ENCODE data around the gene TRIP11.

TRIP11 gene

DNA sequence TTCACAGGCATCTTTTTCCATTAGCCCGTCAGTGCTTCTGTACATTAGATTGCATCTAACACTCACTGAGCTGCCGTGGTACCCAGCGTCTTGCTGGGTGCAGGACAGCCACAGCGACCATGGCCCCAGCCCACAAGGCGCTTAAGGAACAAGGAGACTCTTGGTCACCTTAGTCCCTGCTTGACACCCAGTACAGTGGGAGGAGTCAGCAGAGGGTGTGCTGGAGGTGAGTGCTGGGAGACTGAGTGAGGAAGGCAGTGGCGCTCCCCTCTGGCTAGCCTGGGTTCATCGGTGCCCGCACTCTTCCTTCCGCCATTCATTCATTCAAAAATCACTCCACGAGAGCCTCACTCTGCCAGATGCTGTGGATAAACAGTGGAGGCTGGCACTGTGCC is 114.1 kb downstream of the TRIP11 start:
- no peak for DNase-seq (ENCODE audit: low read depth)
- TF ChIP-seq, protein P1, sequence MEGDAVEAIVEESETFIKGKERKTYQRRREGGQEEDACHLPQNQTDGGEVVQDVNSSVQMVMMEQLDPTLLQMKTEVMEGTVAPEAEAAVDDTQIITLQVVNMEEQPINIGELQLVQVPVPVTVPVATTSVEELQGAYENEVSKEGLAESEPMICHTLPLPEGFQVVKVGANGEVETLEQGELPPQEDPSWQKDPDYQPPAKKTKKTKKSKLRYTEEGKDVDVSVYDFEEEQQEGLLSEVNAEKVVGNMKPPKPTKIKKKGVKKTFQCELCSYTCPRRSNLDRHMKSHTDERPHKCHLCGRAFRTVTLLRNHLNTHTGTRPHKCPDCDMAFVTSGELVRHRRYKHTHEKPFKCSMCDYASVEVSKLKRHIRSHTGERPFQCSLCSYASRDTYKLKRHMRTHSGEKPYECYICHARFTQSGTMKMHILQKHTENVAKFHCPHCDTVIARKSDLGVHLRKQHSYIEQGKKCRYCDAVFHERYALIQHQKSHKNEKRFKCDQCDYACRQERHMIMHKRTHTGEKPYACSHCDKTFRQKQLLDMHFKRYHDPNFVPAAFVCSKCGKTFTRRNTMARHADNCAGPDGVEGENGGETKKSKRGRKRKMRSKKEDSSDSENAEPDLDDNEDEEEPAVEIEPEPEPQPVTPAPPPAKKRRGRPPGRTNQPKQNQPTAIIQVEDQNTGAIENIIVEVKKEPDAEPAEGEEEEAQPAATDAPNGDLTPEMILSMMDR (IDR thresholded peaks at IDR 0.05; ENCODE audit: insufficient read depth, low read depth, low read length, missing control alignments) = no peak

DNA sequence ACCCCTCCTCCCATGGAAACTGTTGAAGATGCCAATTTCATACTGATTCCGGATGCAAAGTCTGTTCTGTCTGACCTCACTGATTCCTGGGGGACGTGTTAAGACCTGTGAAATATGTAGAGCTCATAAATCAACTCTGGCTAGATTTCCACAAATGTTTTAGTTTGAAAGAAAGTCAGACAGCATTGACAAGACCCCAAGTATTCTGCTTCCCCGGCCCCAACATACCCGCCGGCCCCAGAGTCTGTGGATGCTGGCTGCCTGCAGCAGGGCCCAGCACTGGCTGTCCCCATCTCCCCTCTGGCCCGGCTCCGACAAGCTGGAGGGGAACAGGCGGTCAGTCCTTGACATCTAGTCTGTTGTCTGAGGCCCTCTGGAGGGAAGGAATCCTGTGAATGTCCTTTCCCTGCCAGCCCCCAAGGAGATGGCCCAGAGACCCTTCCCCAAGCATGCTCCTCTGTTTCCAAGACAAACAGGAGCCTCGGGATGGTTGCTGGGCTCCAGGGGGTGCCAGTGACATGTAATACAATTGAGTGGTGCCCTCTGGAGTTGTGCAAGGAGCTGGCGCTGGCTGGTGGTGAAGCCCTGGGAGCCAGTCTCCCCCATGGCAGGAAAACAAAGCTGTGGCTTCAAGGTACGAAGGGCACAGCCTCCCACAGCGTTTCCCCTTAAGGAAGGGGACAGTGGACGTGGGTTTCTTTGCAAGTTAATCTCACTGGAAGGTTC is 114.7 kb downstream of the TRIP11 start:
- no peak for DNase-seq (ENCODE audit: low read depth)
- H3K4me3 ChIP-seq (ENCODE audit: low read depth, low read length) = no peak overlapping the region
- TF ChIP-seq, protein P1 (IDR thresholded peaks at IDR 0.05; ENCODE audit: insufficient read depth, low read depth, low read length, missing control alignments) = no peak

More for the DNA sequence above, 114.1 kb downstream of the TRIP11 start:
- H3K4me3 ChIP-seq (ENCODE audit: low read depth, low read length) = no peak overlapping the region

DNA sequence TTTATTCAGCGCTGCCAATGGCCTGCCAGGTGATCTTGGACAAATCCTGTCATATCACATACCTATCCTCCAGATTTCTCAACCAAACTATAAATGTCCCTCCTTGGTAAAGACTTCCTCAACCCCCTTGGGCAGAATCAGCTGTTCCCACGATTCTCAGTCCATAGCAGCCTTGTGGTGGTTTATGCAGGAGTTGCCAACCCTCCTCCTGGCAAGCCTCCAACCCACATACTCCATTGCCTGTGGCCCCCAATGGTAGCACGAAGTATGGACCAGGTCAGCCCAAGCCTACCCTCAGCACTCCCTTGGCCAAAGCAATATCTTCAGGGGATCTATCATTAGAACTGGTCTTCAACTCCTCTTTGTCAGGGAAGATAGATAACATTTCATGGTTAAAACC is 119.3 kb downstream of the TRIP11 start:
- no peak for DNase-seq (ENCODE audit: low read depth)
- no peak overlapping the region for H3K4me3 ChIP-seq (ENCODE audit: low read depth, low read length)
- TF ChIP-seq, protein P1 (IDR thresholded peaks at IDR 0.05; ENCODE audit: insufficient read depth, low read depth, low read length, missing control alignments) = no peak

DNA sequence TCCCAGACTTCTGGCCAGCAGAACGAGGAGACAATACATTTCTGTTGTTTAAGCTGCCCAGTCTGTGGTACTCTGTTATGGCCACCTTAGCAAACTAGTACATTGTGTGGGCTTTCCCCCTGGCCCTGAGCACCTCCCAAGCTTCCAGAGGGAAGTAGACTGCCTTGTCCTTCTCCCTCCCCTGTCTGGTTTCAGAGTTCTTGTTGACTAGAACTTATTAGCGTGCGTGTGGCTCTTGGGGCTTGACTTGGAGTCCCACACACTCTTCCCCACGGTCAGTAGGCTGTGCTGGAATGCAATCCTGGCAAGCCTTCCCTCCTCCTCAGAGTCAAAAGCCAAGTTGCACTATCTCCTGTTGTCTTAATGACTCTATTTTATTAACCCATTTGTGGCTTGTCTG is 120.0 kb downstream of the TRIP11 start:
- DNase-seq (ENCODE audit: low read depth) = no peak
- TF ChIP-seq, protein P1 (IDR thresholded peaks at IDR 0.05; ENCODE audit: insufficient read depth, low read depth, low read length, missing control alignments) = no peak
- no peak overlapping the region for H3K4me3 ChIP-seq (ENCODE audit: low read depth, low read length)

DNA sequence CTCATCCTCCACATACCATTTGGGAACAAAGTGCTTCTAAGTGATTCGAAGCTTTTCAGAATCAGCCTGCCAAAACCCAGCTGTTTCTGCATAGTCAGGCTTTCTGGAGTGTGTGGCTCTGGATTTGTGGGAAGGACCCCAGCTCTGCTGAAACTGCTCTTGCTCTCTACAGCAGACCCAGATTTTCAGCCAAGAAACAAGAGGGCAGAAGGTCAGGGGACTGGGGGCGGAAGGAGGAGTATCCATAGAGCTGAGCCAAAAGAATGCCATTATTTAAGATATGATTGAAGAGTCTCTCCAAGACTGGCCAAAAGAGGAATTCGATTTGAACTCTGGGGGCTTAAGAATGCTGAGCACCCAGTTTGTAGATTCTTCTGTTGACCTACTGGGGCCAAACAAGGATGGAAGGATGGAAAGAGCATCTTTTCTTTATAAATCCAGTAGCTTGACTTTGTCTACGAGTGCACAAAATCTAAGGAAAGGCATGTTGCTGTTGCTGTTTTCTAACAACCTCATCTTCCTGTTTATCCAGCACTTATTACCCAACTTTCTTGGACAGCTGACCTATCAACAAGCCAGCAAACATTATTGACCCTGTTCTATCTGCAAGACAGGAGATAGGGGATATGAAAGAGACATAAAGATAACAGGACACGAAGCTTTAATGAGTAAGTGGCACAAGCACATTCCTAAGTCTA is 121.5 kb downstream of the TRIP11 start:
- no peak overlapping the region for H3K4me3 ChIP-seq (ENCODE audit: low read depth, low read length)
- DNase-seq (ENCODE audit: low read depth) = no peak
- TF ChIP-seq, protein P1 (IDR thresholded peaks at IDR 0.05; ENCODE audit: insufficient read depth, low read depth, low read length, missing control alignments) = no peak

All from GM12865 (cell line).